NCI-H82 (cell line): ENCODE measurements around the gene KCNAB3.

Experiments used
- DNase-seq: peaks from one replicate; lab custom pipeline; 2025; lab: John Stamatoyannopoulos, UW

The KCNAB3 gene

GRCh38 chr17:7880076-7880868, 49.4 kb downstream of the KCNAB3 start:
- DNase-seq, result peak; percentile 59

GRCh38 chr17:7878234-7878633, 51.4 kb downstream of the KCNAB3 start:
- no peak for DNase-seq

GRCh38 chr17:7875804-7876370, 53.8 kb downstream of the KCNAB3 start:
- DNase-seq, result no peak

- DNase-seq, result no peak
Measured at GRCh38 chr17:7873051-7873450, 56.6 kb downstream of the KCNAB3 start.
